NB4 (cell line): ENCODE data around the gene CFC1.
A peak's percentile ranks its signal among the peaks of the same experiment; 100 is the strongest.
"Not testable (repeated sequence)": the region's sequence is repeated elsewhere in the genome, so short reads cannot be mapped to it uniquely, and the experiment has no call there.

Experiments used
- DNase-seq: peaks from one replicate; pipeline ENCODE4 v3.0.0; 2010; ENCODE audit warnings: low read depth
- H3K4me3 ChIP-seq: one replicate; pipeline ENCODE4 v1.5.1; 2011; ENCODE audit warnings: mild to moderate bottlenecking, low read depth, low read length, moderate library complexity

CFC1 gene

DNA sequence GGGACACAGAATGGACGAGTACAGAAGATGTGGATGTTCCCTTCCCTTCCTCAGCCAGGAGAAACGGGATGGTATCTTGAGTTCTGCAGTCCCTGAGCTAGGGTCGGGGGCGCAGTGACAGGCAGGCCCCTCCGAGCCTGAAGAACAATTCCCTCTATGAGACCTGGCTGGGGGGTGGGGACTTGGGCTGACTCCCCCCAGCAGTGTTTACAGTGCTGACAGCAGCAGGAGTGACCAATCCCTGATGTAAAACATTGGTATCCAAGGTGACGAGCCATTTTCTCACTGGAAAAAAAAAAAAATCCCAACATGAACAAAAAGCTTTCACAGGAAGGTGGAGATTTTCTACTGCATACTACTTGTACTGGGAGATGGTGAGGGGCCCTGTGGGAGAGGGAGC lies at the start of gene CFC1:
Gene CFC1 (minus strand): TSS at position 183 of the 400 bp plus-strand sequence. CDS start 288 bp downstream, outside the sequence.
- H3K4me3 ChIP-seq, DNase-seq: not testable (repeated sequence)

DNA sequence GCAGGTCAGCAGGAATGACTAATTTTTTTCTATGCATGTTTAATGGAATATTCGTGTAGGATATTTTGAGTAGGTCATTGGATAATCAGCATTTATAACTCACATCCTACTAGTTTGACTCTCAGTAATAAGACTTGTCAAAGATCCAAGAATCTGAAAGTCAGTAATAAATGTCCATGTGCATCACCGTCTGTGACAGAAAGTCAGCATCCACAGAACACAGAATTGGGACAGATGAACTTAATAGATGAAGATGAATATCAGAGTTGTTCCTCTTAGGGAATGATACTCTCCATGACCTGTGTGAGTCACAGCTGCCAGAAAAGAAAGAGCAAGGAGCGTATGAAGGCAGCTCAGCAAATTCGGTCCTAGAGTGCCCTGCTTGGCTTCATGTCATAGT lies 42.3 kb upstream of the CFC1 start:
- not testable (repeated sequence) for DNase-seq, H3K4me3 ChIP-seq

DNA sequence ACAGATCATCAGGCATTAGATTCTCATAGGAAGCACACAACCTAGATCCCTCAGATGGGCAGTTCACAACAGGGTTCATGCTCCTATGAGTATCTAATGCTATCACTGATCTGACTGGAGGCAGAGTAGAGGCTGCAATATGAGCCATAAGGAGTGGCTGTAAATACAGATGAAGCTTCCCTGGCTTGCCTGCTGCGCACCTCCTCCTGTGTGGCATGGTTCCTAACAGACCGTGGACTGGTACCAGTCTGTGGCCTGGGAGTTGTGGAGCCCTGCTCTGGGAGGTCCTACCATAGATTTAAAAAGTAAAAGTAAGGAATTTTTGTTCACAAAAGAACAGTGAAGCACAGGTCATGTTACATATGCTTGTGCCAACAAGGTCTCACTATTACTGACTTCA lies 39.6 kb upstream of the CFC1 start:
- not testable (repeated sequence) for H3K4me3 ChIP-seq, DNase-seq

DNA sequence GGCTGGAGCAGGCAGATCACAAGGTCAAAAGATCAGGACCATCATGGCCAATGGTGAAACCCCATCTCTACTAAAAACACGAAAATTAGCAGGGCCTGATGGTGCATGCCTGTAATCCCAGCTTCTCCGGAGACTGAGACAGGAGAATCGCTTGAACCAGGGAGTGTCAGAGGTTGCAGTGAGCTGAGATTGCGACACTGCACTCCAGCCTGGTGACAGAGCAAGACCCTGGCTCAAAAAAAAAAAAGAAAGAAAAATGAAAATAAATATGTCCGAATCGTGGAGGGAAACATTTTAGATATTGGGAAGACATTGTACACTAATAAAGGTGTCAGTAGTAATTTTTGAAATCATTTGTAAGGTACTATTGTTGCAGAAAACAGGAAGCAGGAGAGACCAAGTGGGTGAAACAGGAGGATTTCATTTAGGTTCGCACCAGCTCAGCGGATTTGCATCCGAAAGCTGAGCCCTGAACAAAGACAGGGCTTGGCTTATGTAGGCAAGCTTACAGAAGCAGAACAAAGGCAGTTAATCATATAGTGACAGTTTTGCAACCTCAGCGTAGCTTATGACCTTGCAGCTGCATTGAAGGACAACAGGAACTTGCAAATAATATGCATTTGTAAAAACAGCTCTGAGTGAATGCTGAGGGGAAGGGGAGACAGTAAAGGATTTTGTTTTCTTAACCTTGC lies 29.6 kb upstream of the CFC1 start:
- H3K4me3 ChIP-seq, DNase-seq: not testable (repeated sequence)

DNA sequence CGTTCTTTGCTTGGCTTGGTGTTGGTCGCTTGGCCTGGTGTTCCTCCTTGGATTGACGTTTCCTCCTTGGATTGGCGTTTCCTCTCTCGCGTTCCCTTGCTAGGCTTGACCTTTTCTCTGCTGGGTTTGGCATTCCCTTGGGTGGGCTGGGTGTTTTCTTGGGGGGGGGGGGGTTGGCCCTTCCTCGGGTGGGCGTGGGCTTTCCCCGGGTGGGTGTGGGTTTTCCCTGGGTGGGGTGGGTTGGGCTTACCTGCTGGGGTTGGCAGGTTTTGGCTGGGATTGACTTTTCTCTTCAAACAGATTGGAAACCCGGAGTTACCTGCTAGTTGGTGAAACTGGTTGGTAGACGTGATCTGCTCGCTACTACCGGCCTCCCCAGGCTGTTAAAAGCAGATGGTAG lies 11.8 kb upstream of the CFC1 start, which contains the start of gene POTEJ:
Gene POTEJ (plus strand): TSS at position 301 of the 400 bp plus-strand sequence. CDS start 93 bp downstream, at position 394.
- not testable (repeated sequence) for H3K4me3 ChIP-seq, DNase-seq

DNA sequence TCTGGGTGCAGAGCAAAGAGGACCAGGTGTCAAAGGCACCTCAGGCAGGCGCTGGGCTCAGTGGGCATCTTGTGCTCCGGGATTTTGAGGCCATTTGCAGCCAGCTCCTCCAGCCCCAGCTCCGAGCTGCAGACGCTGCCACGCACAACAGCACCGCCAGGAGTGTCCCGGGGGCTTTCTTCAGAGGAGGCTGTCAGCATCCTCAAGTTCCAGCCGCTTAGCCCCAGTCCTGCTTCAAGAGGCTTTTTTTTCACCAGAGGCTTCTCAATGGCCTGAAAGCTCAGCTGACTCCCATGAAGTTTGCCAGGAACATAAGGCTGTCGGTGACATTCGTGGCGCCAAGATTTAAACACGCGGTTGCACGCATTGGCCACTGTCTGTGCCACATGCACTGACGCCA lies 11.1 kb upstream of the CFC1 start:
- peak; percentile 0 for DNase-seq
- H3K4me3 ChIP-seq = not testable (repeated sequence)

DNA sequence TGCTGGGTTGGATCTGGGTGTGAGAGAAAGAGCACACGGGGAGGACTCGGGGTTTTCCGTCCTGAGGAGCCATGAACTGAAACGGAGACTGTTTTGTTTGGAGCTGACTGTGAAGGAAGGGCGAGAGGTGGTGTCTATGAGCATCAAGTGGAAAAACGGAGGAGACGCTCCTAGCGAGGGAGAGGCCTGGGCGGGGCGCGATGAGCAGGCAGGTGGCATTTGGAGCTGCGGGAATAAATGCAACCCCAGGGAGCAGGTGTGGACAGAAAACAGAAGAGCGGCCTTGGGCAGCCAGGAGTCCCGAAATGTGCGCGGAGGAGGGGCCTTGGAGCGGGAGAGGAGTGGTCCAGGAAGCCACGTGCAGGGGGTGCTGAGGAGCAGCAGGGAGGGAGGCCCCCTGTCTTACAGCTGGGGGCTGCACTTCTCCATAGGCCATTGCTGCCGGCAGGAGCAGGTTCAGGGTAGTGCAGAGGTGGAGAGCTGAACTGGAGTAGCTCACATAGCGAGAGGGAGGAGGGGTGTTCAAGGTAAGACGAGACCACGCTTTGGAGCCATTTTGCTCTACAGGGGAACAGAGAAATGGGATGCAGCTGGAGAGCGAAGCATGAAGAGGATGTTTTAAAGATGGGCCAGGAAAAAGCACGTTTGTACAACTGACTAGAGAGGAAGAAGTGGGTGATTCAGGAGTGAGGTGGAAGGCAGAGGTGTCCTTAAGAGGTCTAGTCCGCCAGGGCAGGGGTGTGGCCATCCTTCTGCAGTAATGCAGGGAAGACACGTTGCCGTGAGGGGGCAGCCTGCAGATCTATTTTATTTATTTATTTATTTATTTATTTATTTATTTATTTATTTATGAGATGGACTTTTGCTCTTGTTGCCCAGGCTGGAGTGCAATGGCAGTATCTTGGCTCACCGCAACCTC lies 9.9 kb upstream of the CFC1 start:
- DNase-seq, H3K4me3 ChIP-seq: not testable (repeated sequence)

DNA sequence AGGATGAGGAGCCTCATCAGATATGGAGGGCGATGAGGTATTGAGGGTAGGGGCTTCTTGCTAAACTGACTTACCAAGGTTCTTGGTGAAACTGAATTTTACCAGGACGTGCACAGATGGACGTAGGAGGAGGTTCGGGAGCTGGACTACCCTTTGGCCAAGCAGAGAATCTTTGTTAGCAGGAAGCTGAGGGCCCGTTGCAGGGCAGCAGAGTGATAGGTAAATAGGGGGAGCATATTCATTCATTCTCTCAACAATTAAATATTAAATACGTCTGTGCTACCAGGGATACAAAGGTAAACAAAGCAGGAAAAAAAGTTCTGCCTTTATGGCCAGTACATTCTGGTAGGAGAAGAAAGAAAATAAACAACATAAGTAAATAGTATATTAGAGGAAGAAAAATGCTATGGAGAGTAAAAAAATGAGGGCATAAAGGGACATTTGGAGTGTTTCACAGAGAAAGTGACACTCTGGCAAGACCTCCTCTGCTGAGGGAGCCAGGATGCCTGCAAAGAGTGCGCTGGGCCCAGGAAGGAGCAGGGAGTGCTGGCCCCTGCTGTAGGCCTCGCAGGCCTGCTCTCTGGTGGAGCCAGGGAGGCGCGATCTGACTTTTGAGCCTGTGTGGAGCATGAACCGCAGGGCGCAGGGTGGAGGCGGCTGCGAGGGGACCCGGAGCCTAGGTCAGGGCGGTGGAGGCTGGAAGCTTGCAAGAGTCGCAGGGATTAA lies 9.1 kb upstream of the CFC1 start:
- not testable (repeated sequence) for H3K4me3 ChIP-seq, DNase-seq

DNA sequence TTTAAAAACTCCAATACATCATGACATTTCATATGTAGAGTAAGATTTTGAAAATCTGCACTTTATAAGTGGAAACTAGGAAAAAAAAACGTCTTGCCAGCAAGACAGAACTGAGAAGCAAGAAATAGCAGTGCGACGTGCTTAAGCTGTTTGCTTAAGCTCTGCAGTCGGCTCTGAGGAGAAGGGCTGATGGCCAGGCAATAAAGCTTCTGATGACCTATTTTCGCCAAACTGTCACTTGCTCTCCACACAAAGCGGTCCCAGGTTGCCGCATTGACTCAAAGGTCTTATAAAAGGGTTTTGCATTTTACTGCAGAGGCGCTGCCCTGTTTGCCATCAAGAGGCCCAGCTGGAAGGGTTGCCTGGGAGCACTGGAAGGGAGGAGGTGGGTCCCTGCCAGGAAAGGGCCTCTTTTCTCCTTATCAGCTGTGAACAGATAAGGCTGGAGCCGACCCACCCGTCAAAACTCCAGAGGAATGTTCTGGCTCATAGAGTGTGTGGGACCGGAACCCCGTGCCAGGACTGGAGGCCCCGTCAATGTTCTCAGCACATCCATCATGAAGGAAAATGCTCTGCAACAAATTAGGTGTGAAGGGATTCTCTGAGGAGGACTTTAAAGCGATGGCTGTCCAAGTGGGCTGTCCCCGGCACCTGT lies 2.4 kb upstream of the CFC1 start:
- H3K4me3 ChIP-seq, DNase-seq: not testable (repeated sequence)

DNA sequence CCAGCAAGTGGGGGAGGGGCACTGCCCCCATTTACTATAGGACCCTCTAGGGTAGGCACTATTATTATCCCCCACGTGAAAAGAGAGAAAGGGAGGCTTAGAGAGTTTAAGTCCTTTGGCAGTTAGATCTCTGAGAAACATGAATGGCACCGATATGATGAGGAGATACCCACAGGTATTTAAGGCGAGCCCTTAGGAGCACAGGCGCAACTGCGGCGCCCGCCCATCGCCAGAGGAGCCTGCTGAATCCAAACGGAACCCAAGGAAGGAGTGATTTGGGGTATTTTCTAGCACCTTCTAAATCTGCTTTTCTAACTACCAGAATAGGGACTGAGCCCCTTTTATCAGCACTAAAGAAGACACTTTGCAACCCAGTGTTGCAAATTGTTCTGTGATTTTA lies 551 bp upstream of the CFC1 start:
- not testable (repeated sequence) for H3K4me3 ChIP-seq, DNase-seq

DNA sequence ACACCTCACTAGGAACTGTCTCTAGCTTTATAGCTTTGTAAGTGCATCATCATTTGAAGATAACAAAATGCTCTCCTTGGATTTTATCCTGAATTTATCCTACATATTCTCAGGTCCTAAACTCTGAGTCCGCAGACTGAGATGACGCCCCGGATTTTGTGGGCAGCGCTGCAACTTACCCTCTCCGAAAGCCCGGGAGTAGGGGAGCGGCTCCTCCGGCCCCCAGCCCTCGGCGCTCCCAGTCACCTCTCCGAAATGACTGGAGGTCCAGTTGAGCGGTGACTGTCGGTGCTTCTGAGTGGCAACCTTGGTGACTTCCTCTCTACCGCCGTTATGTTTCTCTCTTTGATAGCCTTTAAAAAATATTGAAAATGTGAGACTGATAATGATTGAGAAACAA lies 912 bp downstream of the CFC1 start:
- not testable (repeated sequence) for H3K4me3 ChIP-seq, DNase-seq

DNA sequence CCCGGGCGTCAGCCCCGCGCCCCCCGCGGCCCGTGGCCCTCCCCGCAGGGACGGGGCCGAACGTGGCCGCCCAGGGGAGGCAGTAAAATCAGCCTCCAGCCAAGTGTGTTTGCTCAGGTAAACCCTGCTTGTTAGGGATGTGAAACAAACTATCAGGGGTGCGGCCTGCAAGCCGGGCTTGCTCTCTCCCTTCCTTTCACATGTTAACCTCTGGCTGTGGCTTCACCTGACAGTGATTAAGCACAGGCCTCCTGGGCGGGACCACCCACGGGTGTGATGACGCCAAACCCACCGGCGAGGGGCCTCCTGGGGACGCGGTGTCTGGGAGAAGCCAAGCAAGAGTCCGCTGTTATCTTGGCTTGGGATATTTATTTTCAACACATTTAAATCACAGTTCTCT lies 1.4 kb downstream of the CFC1 start:
- not testable (repeated sequence) for H3K4me3 ChIP-seq

DNA sequence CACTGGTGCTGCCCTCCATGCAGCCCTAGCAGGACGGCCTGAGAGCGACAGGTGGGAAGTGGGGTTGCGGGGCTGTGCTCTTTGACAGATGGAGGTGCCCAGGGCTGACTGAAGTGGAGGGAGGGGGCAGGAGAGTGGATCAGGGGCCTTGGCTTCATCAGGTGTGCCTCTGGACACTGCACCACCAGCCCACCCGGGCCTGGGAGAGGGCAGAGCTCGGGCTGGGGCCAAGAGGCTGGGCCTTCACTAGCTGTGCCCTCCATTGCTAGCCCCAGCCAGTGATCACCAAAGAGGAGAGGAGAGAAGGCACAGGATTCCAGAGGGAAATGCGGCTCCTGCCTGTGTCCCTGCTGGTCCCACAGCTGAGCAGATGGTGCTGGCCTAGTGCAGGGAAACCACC lies 2.6 kb downstream of the CFC1 start:
- DNase-seq, H3K4me3 ChIP-seq: not testable (repeated sequence)

More for the DNA sequence above, 1.4 kb downstream of the CFC1 start:
- DNase-seq = not testable (repeated sequence)

DNA sequence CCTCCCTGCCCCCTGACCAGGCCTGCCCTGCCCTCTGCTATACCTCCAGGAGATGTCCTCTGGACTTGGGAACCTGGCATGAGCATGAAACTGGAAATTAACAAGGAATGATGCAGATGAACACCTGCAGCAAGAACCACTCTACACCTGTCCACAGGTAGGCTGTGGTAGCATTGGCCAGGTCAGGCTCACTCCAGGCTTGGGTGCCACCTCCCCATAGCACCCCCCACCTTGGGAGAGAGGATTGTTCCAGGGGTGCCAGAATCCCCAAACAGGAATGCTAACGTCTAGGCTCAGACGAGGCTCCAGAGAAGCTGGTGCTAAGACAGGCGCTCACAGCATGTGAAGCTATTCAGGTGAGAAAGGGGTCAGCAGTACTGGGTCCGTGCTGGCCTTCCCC lies 5.4 kb downstream of the CFC1 start:
- not testable (repeated sequence) for H3K4me3 ChIP-seq
- peak; percentile 0 for DNase-seq

DNA sequence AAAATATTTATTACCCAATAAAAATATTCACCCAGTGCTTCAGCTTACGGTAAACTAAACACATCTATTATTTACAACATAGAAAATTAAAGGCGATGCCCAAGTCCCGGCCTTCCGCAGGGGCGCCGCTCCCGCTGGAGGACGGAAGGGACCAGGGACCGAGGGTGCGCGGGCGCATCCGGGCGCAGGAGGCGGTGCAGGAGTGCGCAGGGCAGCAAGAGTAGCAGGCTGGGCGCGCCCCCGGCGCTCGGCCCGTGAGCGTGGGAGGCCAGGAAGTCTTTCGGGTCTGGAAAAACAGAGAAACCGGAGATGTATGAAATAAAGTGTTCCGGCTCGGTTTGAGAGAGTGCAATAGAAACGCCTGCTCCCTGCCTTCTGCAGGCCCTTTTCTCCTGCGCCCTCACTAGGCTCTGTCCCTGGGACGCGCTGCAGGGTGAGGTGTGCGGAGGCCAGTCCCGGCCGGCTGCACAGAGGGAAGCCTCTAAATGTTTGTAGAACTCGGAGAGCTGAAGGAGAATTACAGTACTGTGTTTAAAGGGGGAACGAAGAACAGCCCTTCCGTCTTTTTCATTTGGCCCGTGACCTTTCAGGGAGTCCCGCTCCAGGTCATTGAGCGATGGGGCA lies 6.5 kb downstream of the CFC1 start:
- H3K4me3 ChIP-seq = not testable (repeated sequence)
- peak; percentile 0 for DNase-seq

DNA sequence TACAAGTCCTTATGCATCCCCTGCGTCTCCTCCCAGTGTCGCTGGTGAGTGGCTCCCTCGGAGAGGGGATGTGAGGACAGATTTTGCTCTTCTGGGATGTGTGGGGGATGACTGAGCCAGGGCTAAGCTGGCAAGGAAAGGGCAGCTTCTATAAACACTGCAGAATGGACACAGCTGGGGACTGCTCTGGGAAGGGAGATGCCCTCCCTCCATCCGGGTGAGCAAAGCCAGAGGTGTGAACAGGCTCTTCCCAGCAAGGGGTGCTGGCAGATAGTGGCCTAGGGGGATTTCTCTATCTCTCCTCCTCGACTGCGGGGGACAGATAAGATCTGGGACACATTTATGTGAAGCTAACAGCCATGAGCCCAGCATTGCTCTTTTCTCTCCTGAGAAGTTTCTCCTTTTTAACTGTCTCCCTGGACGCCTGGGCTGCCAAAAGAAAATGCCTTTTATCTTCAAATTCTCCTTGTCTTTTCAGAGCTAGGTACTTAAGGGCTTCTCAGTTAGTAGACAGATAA lies 8.5 kb downstream of the CFC1 start:
- DNase-seq, H3K4me3 ChIP-seq: not testable (repeated sequence)

DNA sequence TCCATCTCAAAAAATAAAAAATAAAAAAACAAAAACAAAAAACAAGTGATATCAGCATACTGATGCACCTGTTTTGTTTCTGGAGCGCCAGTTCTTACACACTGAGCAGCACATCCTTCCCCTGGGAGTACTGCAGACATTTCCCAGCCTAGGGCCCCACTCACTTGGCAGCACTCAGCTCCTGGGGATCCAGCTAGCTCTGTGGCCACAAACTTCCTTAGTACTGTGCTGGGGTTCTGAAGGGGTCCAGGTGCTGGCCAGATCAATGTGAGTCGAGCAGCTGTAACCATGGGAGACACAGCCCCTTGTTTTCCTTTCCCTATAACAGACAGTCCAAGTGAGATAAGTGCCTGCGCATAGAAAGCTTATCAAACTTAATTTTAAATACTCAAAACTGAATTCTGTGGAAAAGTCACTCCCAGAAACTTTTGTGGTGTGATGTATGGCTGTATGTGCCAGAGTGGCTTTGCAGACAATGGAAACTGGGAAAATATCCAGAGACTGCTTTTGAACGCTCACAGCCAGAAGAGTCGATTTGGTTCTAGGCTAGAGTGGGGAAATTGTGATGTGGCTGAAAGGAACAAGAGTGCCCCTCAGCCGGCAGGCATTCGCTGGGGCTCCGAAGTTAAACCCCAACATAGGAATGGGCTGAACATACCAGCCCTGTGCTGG lies 9.1 kb downstream of the CFC1 start:
- DNase-seq = not testable (repeated sequence)

More for the DNA sequence above, 9.1 kb downstream of the CFC1 start:
- not testable (repeated sequence) for H3K4me3 ChIP-seq
